HUES48 (cell line): Measurements from ENCODE around the gene HSF4.

ENCODE experiments used
- H3K27ac ChIP-seq: one replicate; pipeline ENCODE4 v1.7.0; 2013; ENCODE audit warnings: low read depth, low read length, inconsistent platforms
- H3K27me3 ChIP-seq: 2 replicates; pipeline ENCODE4 v1.6.1; 2013; ENCODE audit warnings: mild to moderate bottlenecking, low read length; ENCODE audit not compliant: control insufficient read depth, insufficient read depth
- H3K36me3 ChIP-seq: 2 replicates; pipeline ENCODE4 v1.6.1; 2013; ENCODE audit warnings: low read length; ENCODE audit not compliant: control insufficient read depth, insufficient read depth
- H3K4me1 ChIP-seq: 2 replicates; pipeline ENCODE4 v1.6.1; 2013; ENCODE audit warnings: mild to moderate bottlenecking, low read length; ENCODE audit not compliant: control insufficient read depth, insufficient read depth
- H3K4me3 ChIP-seq: 2 replicates; pipeline ENCODE4 v1.5.1; 2013; ENCODE audit warnings: mild to moderate bottlenecking, low read depth, low read length
- H3K9ac ChIP-seq: 2 replicates; pipeline ENCODE4 v1.6.1; 2013; ENCODE audit warnings: mild to moderate bottlenecking, low read depth, low read length, moderate library complexity
- H3K9me3 ChIP-seq: 2 replicates; pipeline ENCODE4 v1.6.1; 2013; ENCODE audit warnings: low read length; ENCODE audit not compliant: control insufficient read depth, insufficient read depth

HSF4 gene

DNA sequence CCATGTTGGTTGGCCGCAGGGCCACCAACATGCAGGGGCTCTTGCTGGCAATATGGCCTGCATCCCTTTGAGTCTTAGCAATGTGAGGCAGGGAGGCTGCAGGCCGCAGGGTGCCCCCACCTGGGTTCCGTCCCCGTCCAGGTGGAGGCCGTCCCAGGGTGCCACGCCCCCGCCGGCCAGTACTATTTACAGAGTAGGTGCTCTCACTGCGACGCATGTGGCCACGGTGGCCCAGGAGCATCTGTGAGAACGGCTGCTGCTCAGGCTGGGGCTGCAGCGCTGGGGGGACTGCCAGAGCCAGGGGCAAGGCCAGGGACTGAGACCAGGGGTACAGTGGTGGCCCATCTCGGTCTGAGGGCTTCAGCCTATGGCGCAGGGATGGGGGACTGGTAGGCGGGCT lies 15.6 kb downstream of the HSF4 start:
- Histone ChIP-seq H3K9ac (no peak overlapping the region), H3K27ac (no peak overlapping the region), H3K9me3 (no peaks in the 10 kb centered on the region), H3K4me1 (0 out of 2 replicates have a peak, but pooled peaks cover 8% of the 10 kb centered on the region), H3K36me3 (no peaks in the 10 kb centered on the region), H3K27me3 (peaks cover 39% of the 10 kb centered on the region), H3K4me3 (no peak overlapping the region)

DNA sequence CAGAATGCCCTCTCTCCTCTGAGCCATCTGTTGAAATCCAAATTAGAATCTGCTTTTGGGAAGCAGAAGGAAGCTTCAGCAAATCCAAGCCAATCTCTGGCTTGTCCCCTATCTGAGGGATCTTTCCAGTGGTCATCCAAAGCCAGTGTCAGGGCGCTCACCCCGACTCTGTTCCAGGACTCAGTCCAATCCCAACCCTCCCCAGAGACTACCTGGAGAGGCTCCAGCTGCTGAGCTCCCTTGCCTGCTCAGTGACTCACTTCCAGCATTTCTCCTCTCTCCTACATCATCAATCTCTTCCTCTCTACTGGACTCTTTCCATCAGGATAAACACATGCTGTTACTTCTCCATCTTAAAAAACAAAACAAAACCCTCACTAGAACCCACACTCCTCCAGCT lies 16.8 kb downstream of the HSF4 start:
- Histone ChIP-seq H3K4me3 (no peak overlapping the region), H3K9ac (no peak overlapping the region), H3K27ac (no peak overlapping the region), H3K4me1 (0 out of 2 replicates have a peak, but pooled peaks cover 8% of the 10 kb centered on the region), H3K9me3 (no peaks in the 10 kb centered on the region), H3K27me3 (peaks cover 37% of the 10 kb centered on the region), H3K36me3 (no peaks in the 10 kb centered on the region)

DNA sequence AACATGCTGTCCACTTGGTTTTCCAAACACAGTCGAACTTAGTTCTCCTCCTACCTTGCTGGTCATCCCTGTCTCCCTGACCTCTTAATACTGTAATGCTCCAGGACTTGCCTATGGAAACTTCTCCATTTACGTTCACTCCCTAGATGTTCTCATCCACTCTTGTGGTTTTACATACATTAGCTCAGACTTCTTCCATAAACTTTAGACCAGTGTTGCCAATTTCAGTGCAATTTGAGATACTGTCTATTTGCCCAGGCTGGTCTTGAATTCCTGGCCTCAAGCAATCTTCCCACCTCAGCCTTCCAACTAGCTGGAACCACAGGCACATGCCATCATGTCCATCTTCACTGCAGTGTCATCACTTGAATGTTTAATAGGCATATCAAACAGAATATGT lies 17.7 kb downstream of the HSF4 start:
- no peaks in the 10 kb centered on the region for H3K9me3 ChIP-seq
- no peak overlapping the region for H3K27ac ChIP-seq
- no peak overlapping the region for H3K4me3 ChIP-seq
- peaks cover 34% of the 10 kb centered on the region for H3K27me3 ChIP-seq
- no peaks in the 10 kb centered on the region for H3K36me3 ChIP-seq
- 0 out of 2 replicates have a peak, but pooled peaks cover 8% of the 10 kb centered on the region for H3K4me1 ChIP-seq
- no peak overlapping the region for H3K9ac ChIP-seq

DNA sequence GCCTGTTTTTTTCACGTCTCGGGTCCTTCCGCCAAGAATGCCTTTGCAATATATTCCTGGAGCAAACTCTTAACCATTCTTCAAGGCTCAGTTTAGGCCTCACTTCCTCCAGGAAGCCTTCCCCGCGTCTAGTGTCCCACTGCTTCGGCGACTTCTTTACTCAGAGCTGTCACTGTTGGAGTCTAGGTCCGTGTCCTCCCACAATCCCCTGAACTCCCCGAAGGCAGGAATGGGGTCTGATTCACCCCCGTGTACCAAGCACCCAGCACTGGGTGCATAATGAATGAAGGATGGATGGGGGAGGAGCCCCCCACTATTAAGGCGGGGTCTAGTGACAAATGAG lies 18.7 kb downstream of the HSF4 start:
- Histone ChIP-seq H3K9me3 (no peaks in the 10 kb centered on the region), H3K4me1 (0 out of 2 replicates have a peak, but pooled peaks cover 4% of the 10 kb centered on the region), H3K4me3 (peak overlapping the region; percentile 96), H3K36me3 (no peaks in the 10 kb centered on the region), H3K9ac (no peak overlapping the region), H3K27ac (peak overlapping the region; percentile 98), H3K27me3 (peaks cover 28% of the 10 kb centered on the region)

DNA sequence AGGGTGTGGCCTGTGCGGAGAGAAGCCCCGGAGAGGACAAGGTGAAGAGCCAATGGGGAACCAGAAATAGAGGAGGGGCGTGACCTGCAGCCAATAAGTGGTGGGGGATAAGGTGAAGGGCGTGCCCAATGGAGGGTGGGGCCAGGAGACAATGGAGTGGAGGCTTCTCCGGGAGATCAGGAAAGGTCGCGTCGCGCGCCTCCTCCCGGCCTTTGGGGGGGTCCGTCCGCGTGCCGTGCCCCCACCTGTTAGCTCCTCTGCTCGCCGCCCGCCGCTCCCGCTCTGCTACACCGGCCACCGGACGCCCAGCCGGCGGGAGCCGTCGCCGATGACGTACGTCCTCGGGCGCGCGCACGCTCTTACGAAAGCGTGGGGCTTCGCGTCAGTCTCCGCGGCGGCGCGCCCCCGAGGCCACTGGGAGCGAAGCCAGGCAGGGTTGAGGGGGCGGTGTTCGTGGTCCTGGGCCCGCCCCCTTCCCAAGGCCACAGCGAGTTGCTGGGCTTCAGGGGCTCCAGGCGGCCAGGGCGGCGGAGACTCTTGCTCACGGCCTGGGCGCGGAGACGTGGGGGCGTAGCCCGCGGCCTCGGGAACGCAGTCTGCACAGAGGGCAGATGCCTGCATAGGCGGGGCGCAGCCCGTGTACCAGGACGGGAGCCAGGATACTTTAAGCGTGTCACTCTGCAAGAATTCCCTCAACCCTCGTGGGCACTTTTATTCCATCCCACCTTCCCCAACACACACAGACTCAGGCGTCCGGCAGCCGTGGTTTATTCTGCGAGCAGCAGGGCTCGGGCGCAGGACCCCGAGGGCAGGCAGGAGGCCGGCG lies 19.3 kb downstream of the HSF4 start, which contains the start of gene MATCAP1:
Gene MATCAP1 (minus strand): TSS at position 337 of the 826 bp plus-strand sequence. CDS start 3,353 bp downstream, outside the sequence.
- Histone ChIP-seq H3K4me1 (0 out of 2 replicates have a peak, but pooled peaks cover 4% of the 10 kb centered on the region), H3K4me3 (peak within 1 kb of the TSS; percentile 96), H3K9me3 (no peaks in the 10 kb centered on the region), H3K27ac (peak within 1 kb of the TSS; percentile 98), H3K36me3 (no peaks in the 10 kb centered on the region), H3K9ac (peak within 1 kb of the TSS; percentile 97), H3K27me3 (peaks cover 28% of the 10 kb centered on the region)

DNA sequence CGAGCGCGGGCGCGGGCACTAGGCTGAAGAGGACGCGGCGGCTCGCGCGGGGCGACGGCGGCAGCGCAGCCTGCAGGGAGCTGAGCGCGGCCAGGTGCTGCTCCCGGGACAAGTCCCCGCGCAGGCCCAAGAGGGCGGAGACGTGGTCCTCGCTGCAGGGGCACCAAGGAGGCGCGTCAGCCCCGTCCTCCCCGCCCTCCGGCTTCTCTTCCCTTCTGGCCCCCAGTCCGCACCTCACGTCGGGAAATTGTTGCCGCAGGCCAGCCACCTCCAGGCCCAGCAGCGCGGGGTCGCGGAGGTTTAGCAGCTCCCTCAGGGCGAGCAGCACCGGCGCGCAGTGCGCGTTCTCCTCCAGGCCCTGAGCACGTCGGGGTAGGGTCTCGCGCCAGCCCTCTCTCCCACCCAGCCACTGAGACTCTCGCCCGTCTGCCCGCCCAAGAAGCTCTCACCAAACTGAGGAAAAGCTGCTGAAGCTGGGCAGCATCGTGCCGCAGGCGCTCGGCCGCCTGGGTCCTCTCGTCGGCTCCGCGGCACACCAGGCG lies 20.0 kb downstream of the HSF4 start:
- Histone ChIP-seq H3K4me1 (0 out of 2 replicates have a peak, but pooled peaks cover 4% of the 10 kb centered on the region), H3K27ac (no peak overlapping the region), H3K36me3 (no peaks in the 10 kb centered on the region), H3K27me3 (peaks cover 28% of the 10 kb centered on the region), H3K9ac (no peak overlapping the region), H3K9me3 (no peaks in the 10 kb centered on the region), H3K4me3 (peak overlapping the region; percentile 96)

DNA sequence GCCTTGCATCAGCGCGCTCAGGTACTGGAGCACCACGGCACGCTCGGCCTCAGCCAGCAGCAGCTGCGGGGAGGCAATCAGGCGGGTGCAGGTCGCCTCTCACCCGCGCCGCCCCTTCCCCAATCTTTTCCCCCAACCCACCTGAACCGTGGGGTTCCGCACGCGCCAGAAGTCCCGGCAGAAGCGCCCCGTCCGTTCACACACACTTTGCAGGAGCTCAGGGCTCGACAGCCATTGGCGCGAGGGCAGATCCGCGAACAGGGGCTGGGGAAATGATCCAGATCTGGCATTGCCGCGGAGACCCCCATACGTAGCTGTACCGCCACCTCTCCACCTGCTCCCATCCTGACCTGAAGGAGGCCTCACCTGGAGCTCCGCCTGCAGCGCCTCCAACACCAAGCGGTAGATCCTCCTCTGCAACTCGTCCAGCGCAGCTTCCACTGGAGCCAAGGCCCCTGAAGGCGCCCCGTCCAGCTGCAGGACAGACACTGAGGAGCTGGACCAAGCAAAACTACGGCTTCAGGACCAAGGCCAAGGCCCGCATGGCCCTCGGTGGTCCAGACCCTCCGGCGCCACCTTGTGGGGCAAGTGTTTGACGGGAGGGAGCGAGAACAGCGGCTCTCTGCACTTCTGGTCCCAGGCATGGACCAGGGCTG lies 20.6 kb downstream of the HSF4 start:
- Histone ChIP-seq H3K27me3 (peaks cover 28% of the 10 kb centered on the region), H3K4me1 (0 out of 2 replicates have a peak, but pooled peaks cover 4% of the 10 kb centered on the region), H3K27ac (no peak overlapping the region), H3K4me3 (peak overlapping the region; percentile 96; the same call in 1 of the 2 replicates), H3K36me3 (no peaks in the 10 kb centered on the region), H3K9ac (no peak overlapping the region), H3K9me3 (no peaks in the 10 kb centered on the region)

DNA sequence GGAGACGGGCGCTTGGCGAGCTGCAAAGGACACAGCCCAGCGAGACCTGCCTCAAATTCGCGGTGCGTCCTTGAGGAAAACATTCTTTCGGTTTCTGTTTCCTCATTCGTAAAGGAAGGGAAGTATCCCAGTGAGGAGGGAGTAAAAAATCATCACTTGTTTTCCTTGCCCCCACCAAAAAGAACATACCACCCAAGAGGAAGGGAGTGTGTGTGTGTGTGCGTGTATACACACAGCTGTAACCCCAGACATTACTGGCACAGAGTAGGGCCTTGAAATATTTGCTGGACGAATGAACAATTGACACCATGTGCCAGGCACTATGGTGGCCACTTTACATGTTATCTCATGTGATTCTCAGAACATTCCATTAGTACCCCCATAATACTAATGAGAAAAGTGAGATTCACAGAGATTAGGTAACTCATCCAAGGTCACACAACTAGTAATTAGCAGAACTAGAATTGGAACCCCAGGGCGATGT lies 21.1 kb downstream of the HSF4 start:
- no peaks in the 10 kb centered on the region for H3K36me3 ChIP-seq
- H3K4me3 ChIP-seq = no peak overlapping the region
- no peak overlapping the region for H3K9ac ChIP-seq
- H3K4me1 ChIP-seq = 0 out of 2 replicates have a peak, but pooled peaks cover 4% of the 10 kb centered on the region
- H3K27ac ChIP-seq = no peak overlapping the region
- peaks cover 28% of the 10 kb centered on the region for H3K27me3 ChIP-seq
- no peaks in the 10 kb centered on the region for H3K9me3 ChIP-seq

DNA sequence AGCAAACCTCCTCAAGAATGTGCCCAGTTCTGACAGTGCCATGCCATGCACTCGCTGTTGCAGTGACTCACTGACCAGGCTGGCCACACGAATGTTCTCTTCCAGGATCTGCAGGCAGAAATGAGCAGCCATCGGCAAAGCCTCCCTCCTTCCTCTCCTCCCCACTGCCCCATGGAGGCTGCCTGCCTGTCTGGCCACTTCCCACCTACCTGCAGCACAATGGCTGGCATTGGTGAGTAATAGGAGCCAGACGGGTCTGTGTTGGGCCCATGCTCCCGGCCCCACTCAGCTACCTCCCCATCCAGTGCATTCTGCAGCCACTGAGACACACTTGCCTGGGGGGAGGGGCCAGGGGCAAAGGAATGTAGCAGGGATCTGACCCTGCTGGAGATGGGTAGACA lies 22.0 kb downstream of the HSF4 start:
- peaks cover 28% of the 10 kb centered on the region for H3K27me3 ChIP-seq
- H3K4me1 ChIP-seq = 0 out of 2 replicates have a peak, but pooled peaks cover 4% of the 10 kb centered on the region
- no peak overlapping the region for H3K9ac ChIP-seq
- H3K9me3 ChIP-seq = no peaks in the 10 kb centered on the region
- H3K4me3 ChIP-seq = no peak overlapping the region
- no peak overlapping the region for H3K27ac ChIP-seq
- H3K36me3 ChIP-seq = no peaks in the 10 kb centered on the region

DNA sequence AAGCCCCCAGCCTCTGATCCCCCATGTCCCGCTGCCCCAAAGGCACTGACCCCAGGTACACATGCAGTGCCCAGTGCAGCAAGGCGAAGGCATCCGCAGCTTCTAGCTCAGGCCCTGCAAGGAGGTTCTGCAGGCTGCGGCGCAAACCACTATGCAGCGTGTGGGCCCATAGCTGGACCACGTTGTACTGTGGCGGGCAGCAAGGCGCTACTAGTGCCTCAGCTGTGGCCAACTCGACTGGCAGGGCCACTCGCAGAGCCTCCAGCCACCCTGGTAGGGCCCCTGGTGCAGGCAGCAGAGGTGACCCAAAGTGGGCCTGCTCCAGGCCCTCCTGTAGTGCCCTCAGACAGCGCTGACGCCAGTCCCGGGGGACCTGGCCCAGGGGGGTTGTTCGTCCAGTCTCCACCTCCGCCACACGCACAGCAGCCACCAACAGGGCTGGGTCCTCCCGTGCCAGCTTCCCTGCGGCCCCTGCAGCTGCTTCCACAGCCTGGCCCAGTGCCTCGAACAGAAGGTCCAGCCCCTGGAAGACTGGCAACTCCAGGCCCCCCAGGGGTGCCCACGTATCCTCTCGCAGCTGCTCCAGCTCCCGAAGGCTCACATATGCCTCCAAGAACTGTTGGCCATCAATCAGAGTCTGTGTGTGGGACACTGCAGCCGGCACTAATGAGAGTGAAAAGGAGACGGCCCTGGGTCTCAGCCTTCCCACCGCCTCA lies 22.8 kb downstream of the HSF4 start:
- no peaks in the 10 kb centered on the region for H3K9me3 ChIP-seq
- H3K27me3 ChIP-seq = peaks cover 28% of the 10 kb centered on the region
- no peak overlapping the region for H3K9ac ChIP-seq
- H3K4me1 ChIP-seq = 0 out of 2 replicates have a peak, but pooled peaks cover 4% of the 10 kb centered on the region
- H3K36me3 ChIP-seq = no peaks in the 10 kb centered on the region
- H3K27ac ChIP-seq = no peak overlapping the region
- H3K4me3 ChIP-seq = no peak overlapping the region
